Mesothelial cell of epicardium (in vitro differentiated cells): ENCODE results near the gene NPTX1. TPM values are rescaled to one million over a fixed set of nuclear protein-coding genes. Genes with fewer than 3 reads are reported as not detected.

Source experiments
- DNase-seq, 2 experiments: peaks; one replicate each; pipeline ENCODE4 v3.0.0; 2021; ENCODE audit warnings: low spot score in 2 of 2; ENCODE audit not compliant: unreplicated experiment in 2 of 2
- H3K27ac Mint-ChIP-seq: 2 replicates; pipeline ENCODE4 v1.8.0; 2021; ENCODE audit warnings: mixed read lengths
- H3K27me3 Mint-ChIP-seq: 2 replicates; pipeline ENCODE4 v1.8.0; 2021; ENCODE audit warnings: low read depth, mixed read lengths
- H3K36me3 Mint-ChIP-seq: 2 replicates; pipeline ENCODE4 v1.8.0; 2021; ENCODE audit warnings: mixed read lengths
- H3K4me1 Mint-ChIP-seq: 2 replicates; pipeline ENCODE4 v1.8.0; 2021; ENCODE audit warnings: mixed read lengths
- H3K4me3 Mint-ChIP-seq: 2 replicates; pipeline ENCODE4 v1.8.0; 2021; ENCODE audit warnings: mild to moderate bottlenecking, moderate library complexity, mixed read lengths
- H3K9me3 Mint-ChIP-seq: 2 replicates; pipeline ENCODE4 v1.8.0; 2021; ENCODE audit warnings: mixed read lengths
- total RNA-seq: library from RNA; stranded (reverse); gene quantifications from 3 replicates; pipeline ENCODE4 v1.2.1, GENCODE V29; 2021
- TF ChIP-seq, protein P1 (sequence below): fragments of 200-600 bp; sonication (generic); IDR thresholded peaks from one replicate; pipeline ENCODE4 v1.5.0; 2021; ENCODE audit warnings: antibody characterized with exemption; ENCODE audit not compliant: unreplicated experiment

The NPTX1 gene
- total RNA-seq, 1 donor from 2014 or later = 0.20 TPM

DNA sequence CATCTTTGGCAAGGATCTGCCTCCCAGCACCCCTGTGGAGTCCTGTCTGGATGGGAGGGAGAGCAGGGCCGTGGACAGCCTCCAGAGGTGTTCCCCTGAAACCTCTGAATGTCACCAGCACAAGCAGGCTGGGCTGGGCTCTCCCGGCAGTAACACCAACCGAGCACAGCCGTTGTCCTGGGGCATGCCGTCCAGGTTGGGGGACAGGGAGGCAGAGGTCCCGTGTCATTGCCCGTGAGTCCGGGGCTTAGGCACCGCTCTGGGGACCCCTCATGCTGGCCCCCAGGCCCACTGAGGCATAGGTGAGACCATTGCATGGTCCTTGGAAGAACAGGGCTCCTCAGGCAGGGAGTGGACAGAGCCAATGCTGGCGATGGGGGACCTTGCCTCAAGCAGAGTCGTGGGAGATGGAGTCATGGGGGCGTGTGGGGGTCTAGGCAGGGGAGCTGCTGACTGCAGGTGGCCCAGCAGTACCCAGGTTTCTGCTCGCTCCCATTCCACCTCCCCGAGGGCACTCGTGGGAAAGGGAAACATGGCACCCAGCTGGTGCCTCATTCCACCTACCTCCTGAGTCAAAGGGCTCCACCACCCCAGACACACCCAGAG is 44.0 kb downstream of the NPTX1 start:
- Mint-ChIP-seq H3K27ac (no peak overlapping the region), H3K4me1 (no peaks in the 10 kb centered on the region)
- TF ChIP-seq, protein P1, sequence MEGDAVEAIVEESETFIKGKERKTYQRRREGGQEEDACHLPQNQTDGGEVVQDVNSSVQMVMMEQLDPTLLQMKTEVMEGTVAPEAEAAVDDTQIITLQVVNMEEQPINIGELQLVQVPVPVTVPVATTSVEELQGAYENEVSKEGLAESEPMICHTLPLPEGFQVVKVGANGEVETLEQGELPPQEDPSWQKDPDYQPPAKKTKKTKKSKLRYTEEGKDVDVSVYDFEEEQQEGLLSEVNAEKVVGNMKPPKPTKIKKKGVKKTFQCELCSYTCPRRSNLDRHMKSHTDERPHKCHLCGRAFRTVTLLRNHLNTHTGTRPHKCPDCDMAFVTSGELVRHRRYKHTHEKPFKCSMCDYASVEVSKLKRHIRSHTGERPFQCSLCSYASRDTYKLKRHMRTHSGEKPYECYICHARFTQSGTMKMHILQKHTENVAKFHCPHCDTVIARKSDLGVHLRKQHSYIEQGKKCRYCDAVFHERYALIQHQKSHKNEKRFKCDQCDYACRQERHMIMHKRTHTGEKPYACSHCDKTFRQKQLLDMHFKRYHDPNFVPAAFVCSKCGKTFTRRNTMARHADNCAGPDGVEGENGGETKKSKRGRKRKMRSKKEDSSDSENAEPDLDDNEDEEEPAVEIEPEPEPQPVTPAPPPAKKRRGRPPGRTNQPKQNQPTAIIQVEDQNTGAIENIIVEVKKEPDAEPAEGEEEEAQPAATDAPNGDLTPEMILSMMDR = no peak

GRCh38 chr17:80431246-80432195 is 44.9 kb downstream of the NPTX1 start:
- Mint-ChIP-seq H3K36me3 (no peaks in the 10 kb centered on the region), H3K27ac (no peak overlapping the region), H3K9me3 (no peaks in the 10 kb centered on the region), H3K4me1 (no peaks in the 10 kb centered on the region), H3K27me3 (peaks cover 7% of the 10 kb centered on the region), H3K4me3 (no peak overlapping the region)
- DNase-seq = no peak
- TF ChIP-seq, protein P1 = no peak

More for the DNA sequence above, 44.0 kb downstream of the NPTX1 start:
- no peak for DNase-seq
- Mint-ChIP-seq H3K27me3 (peaks cover 14% of the 10 kb centered on the region), H3K4me3 (no peak overlapping the region), H3K9me3 (no peaks in the 10 kb centered on the region), H3K36me3 (no peaks in the 10 kb centered on the region)

- Mint-ChIP-seq H3K4me1 (no peaks in the 10 kb centered on the region), H3K4me3 (no peak overlapping the region), H3K27me3 (no peaks in the 10 kb centered on the region), H3K36me3 (no peaks in the 10 kb centered on the region), H3K9me3 (no peaks in the 10 kb centered on the region), H3K27ac (no peak overlapping the region)
- TF ChIP-seq, protein P1 = no peak
- DNase-seq = no peak
Measured at GRCh38 chr17:80430446-80431245, 45.8 kb downstream of the NPTX1 start.

- no peak for DNase-seq
- TF ChIP-seq, protein P1 = no peak
- H3K9me3 Mint-ChIP-seq = no peaks in the 10 kb centered on the region
- H3K4me1 Mint-ChIP-seq = no peaks in the 10 kb centered on the region
- H3K4me3 Mint-ChIP-seq = no peak overlapping the region
- H3K27me3 Mint-ChIP-seq = no peaks in the 10 kb centered on the region
- H3K27ac Mint-ChIP-seq = no peak overlapping the region
- H3K36me3 Mint-ChIP-seq = no peaks in the 10 kb centered on the region
Measured at GRCh38 chr17:80429356-80430275, 46.8 kb downstream of the NPTX1 start.

DNA sequence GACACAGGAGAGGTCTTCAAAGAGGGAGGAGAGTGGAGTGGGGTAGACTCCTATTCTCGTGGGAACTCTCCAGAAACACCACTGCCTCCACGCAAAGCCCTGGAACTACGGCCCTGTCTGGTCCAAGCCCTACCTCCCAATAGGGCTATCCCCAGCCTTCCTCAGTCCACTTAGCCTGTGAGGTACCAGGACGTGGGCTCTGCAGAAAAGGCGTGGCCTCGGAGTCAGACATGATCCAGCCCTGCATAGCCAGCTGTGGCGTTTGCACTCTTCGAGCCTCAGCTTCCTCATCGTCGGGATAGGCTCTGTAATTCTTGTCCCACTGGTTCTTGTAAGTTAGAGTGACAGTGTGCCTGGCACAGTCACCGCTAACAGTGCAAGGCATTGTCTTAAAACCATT is 47.6 kb downstream of the NPTX1 start:
- Mint-ChIP-seq H3K27me3 (no peaks in the 10 kb centered on the region), H3K36me3 (no peaks in the 10 kb centered on the region), H3K4me1 (no peaks in the 10 kb centered on the region), H3K9me3 (no peaks in the 10 kb centered on the region), H3K27ac (no peak overlapping the region), H3K4me3 (no peak overlapping the region)
- no peak for DNase-seq
- TF ChIP-seq, protein P1 = no peak
